ENCODE measurements around the gene CCDC15. TPM values are rescaled to one million over a fixed set of nuclear protein-coding genes. Genes with fewer than 3 reads are reported as not detected.

Gene CCDC15, protein sequence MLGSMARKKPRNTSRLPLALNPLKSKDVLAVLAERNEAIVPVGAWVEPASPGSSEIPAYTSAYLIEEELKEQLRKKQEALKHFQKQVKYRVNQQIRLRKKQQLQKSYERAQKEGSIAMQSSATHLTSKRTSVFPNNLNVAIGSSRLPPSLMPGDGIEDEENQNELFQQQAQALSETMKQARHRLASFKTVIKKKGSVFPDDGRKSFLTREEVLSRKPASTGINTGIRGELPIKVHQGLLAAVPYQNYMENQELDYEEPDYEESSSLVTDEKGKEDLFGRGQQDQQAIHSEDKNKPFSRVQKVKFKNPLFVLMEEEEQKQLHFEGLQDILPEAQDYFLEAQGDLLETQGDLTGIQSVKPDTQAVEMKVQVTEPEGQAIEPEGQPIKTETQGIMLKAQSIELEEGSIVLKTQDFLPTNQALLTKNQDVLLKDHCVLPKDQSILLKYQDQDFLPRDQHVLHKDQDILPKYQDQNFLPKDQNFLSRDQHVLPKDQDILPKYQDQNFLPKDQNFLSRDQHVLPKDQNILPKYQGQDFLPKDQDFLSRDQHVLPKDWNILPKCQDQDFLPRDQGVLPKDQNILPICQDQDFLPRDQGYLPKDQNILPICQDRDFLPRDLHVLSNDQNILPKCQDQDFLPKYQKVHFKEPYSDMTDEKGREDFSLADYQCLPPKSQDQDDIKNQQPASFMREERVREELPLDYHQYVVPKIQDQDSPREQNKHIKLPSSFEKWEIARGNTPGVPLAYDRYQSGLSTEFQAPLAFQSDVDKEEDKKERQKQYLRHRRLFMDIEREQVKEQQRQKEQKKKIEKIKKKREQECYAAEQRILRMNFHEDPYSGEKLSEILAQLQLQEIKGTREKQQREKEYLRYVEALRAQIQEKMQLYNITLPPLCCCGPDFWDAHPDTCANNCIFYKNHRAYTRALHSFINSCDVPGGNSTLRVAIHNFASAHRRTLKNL
- total RNA-seq: 1.5 and 1.6 TPM in 2 replicates

DNA sequence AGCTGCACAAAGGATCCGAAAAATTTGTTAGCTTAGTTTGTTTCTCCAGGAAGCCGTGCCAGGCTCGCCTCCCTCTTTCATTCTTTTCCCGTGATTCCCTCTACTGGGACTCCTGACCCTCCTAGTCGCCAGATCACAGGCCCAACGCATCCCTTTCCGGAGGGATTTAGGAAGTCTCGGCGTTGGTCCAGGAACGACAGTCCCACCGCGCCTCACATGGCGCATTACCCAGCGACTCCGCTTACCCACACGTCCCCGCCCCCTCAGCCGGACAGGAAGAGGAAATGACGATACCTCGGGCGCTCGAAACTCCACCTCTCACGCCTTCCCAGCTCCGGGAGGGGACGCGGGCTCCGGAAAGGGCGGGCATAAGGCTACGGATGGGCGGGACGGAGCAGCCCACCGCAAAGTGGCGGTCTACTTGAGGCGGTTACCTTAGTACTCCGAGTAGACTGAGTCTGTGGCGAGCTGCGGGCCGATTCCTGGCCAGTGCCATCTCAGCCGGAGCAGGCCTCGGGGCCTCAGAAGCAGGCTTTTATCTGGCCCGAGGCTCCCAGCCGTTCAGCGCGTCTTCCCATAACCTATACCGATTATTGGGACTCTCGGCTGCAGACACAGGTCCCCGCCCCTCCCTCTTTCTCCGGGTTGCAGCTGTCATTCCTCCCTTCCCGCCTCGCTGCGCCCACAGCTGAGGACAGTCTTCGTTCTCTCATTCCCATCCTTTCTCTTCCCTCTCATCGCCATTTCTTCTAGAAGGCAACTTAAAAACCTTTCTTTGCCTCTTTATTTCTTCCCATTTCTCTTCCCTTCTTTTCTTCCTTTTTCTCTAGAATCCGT, at the start of gene CCDC15:
Gene CCDC15, plus strand, starts transcription at position 450 of the 837 bp plus-strand sequence. CDS start 531 bp downstream, outside the sequence.
- DNase-seq (ENCODE audit: low read depth in 2 of 2): peak; percentile 98 to 99

DNA sequence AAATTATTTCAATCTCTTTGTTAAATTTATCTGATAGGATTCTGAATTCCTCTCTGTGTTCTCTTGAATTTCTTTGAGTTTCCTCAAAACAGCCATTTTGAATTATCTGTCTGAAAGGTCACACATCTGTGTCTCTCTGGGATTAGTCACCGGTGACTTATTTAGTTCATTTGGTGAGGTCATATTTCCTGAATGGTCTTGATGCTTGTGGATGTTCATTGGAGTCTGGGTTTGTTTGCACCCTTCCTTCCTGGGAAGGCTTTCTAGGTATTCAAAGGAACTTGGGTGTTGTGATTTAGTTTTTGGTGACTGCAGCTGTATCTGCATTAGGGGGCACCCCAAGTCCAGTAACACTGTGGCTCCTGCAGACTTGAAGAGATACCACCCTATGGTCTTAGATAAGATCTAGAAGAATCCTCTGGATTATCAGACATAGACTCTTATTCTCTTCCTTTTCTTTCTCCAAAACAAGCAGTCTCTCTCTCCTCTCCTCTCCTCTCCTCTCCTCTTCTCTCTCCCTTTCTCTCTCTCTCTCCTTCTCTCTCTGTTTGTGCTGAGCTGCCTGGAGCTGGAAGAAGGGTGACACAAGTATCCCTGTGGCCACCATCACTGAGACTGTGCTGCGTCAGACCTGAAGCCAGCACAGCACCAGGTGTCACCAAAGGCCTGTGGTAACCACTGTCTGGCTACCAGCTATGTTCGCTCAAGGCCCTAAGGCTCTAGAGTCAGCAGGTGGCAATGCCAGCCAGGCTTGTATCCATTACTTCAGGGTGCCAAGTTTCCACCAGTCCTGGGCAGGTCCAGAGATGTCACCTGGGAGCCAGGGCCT, 38.2 kb upstream of the CCDC15 start:
- peak in 1 of 2 donors; percentile 91 for DNase-seq (ENCODE audit: low read depth in 2 of 2)

DNA sequence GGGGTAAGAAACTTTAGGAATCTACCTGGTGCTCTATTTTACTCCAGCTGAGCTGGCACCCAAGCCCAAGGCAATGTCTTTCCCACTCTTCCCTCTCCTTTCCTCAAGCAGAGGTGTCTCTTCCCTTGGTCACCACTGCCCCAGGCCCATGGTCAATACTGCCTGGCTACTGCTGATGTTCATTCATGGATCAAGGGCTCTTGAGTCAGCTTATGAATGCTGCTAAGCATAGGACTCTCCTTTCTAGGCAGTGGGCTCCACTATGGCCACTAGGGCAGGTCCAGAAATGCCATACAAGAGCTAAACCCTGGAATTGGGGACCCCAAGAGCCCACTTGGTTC, 37.7 kb upstream of the CCDC15 start:
- no peak for DNase-seq (ENCODE audit: low read depth in 2 of 2)

DNA sequence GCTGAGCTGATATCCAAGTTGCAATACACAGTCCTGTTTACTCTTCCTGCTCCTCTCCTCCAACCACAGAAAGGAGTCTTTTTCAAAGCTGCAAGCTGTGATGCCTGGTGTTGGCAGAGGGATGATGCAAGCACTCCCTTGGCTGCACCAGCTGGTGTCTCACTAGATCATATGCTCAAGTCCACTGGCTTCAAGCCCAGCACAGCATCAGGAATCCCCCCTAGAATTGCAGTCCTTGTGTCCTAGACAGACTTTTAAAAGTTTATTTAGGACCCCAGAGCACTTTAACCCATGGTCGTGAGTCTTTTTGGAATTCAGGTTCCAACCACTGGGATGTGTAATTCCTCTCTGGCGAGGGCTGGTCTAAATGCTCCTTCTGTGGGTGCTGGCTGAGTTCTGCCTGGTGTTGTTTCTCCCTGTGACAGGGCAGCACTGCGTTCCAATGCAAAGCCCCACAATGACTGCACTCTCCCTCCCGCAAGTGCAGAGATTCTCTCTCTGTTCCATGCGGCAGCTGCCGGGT, 36.8 kb upstream of the CCDC15 start:
- peak in 1 of 2 donors; percentile 47 for DNase-seq (ENCODE audit: low read depth in 2 of 2)

DNA sequence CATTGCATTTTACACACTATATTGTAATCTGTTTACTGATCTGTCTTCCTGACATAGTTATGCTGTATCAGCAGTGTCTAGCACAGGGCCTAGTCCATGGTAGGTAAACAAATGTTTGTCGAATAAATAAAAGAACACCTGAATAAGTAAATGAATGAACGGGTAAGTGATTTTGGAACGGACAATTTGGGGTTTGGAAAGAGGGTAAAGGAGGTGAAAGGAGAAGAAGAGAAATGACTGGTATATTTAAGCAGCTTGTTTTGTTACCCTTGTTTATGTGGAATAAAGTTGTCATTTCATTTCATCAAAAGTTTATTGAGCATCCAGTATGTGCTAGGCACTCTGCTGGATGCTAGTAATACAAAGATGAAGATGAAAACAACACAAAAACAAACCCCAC, 35.1 kb upstream of the CCDC15 start, which contains the start of gene HEPN1:
Gene HEPN1, plus strand, starts transcription at position 301 of the 400 bp plus-strand sequence.
- no peak for DNase-seq (ENCODE audit: low read depth in 2 of 2)

DNA sequence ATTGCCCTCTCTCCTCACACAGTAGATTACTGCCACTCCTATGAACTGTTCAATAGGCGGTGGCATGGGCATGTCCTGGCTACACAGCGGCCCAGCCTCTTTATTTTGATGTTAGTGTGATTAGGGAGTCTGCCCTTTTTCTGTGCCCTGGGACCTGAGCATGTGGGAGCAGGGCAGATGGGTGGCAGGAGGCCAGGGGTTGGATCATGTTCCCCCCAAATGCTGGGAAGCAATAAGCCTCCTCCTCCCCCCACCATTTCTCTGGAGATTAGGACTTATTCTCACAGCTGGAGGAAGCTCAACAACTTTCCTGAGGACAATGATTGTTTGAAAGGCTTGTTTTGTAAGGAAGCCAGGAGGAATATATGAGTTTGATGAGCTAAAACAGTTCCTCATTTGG, 34.1 kb upstream of the CCDC15 start:
- no peak for DNase-seq (ENCODE audit: low read depth in 2 of 2)

DNA sequence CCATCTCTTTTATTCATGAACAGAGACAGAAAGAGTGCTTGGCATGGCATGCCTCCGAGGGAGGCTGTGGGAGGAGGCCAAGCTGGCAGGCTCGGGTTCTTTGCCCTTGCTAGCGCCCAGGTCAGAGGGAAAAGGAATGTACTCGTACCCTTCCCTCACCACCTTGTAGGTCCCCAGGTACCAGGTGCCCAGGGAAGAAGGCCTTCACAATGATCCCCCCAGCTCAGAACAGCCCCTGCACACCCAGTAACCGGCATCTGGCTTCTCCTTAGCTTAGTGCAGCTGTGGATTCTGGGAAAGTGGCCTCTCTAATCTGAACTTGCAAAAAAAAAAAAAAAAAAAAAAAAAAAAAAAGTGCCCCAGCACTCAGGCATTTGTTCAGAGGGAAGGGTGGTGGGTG, 33.6 kb upstream of the CCDC15 start:
- no peak for DNase-seq (ENCODE audit: low read depth in 2 of 2)

DNA sequence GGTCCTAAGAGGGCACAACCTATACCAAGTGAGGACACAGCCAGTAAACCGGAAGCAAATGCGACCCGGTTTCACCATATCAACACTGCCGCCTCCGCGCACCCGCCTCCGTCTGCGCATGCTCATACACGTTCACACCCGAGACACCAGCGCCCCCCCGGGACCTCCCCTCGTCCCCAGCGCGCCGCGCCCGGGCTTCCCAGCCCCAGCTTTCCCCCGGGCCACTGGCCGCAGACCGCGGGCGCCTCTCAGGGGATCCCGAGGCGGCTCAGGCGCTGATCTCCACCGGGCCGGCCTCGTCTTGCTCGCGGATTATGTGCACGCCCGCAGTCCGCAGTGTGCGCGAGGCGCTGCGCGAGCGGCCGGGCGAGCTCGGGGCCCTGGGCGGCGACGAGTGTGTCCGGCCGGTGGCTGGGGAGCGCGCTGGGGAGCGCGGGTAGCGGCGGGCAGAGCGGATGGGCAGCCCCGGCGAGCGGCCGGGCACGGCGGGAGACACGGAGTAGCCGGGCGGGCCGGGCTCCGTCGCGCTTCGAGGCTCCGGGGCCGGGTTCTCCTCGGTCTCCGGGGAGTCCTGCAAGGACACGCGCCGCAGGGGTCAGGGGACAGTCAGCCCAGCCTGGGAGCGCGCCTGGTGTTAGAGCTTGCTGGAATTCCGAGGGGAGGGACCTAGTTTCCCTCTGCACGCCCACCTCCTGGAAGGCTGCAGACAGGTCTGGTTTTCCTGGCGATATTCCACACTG, 33.0 kb upstream of the CCDC15 start:
- DNase-seq (ENCODE audit: low read depth in 2 of 2): peak; percentile 81 to 92

DNA sequence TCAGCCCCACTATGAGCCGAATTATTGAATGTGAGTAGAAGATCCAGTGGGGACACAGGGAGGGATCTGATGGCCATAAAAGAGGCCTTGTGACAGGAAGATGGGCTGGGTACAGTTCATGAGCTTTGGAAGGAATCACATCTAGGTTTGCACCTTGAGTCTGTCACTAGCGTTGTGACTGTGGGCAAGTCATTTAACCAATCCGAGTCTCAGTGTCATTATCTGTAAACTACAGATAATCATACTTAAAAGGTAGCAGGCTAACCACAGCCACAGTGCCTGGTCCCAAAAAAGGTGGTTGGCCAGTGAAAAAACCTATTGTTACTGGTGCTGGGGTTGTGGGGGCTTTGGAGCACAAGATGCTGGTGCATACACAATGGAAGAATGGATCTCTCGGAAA, 31.2 kb upstream of the CCDC15 start:
- DNase-seq (ENCODE audit: low read depth in 2 of 2): no peak

DNA sequence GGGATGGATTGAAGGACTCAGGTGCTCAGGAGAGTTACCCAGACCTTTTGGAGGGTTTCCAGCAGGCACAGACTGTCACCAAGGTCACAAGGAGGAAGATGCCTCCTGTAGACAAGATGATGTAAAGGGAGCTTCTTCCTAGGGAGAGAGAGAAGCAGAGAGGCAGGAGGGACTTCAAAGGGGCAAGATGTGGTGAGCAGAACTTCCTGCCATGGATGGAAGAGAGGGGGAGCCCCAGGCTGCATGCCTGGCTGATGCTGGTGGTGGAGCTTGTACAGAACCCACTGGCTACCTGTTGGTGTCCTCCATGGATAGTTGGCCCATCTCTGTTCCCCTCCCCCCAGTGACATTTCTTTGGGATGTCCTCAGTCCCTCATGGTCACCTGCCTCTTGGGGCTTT, 30.7 kb upstream of the CCDC15 start:
- no peak for DNase-seq (ENCODE audit: low read depth in 2 of 2)

DNA sequence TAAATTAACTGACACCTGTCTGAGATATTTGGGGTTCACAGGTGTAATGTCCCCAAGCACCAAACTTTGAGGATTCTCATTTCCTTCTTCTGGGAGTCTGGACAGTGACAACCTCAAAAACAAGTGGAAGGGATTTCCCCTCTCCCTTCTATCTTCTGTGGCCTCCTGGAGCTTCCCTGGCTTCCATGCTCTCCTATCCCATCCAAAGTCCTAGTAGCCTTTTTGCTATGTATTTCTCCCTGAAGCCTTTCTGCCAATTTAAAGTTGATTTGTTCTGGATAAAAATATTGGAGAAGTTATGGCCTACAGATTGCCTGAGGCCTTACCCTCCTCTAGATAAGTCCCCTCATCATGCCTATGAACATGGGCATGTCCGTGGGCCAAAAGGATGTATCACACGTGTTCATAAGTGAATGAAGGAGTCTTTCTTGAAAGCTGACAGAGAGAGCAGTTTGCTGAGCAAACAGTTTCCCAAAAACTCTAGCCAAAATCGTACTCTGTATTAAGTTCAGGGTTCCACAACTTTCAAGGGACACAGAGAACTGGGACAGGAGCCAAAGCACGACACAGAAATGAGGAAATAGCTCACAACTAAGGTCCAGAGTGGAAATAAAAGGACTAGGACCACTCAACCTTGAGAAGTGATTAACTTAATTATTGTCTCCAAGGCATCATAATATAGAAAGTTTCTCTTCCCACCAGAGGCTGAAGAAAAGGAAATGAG, 24.9 kb upstream of the CCDC15 start:
- DNase-seq (ENCODE audit: low read depth in 2 of 2): no peak

DNA sequence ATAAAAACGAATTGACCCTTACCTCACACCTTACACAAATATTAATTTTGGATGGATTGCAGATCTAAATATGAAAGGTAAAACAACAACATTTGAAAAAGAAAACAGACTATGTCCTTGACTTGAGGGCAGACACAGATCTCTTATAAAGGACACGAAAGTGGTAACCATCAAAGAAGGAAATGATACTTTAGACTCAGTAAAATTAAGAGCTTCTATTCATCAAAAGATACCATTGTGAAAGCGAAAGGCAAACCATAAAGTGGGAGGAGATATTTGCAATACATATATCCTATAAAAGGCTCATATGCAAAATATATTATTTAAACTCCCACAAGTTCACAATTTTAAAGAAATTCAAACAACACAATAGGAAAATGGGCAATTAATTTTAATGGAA, 23.2 kb upstream of the CCDC15 start:
- DNase-seq (ENCODE audit: low read depth in 2 of 2): no peak

DNA sequence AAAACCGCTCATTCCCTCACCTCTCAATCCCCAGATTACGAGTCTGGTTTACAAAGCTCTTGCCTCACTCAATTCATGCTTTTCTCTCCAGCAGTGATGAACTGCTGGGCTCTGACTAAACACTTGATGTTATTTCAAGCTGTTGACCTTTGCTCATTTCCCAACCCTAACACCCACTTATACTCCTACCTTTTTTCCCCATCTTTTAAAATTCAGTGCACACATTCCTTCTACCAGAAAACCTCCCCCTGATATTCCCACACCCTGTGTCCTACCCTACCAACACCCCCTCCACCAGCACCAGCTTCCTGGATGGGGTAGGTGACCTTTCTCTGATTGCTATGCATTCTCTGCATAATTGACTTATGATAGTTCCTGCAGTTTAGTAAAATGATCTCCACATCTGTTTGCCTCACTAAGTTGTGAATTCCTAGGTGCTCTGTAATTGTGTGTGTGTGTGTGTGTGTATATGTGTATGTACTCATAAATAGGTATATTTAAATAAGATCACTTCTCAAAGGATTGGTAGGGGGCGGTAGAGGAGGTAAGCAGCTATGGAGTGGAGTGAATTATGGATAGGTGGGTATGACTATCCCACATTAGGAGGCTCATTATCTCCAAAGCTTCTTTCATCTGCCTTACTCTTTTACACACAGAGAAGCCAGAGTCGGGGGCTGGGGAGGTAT, 19.0 kb upstream of the CCDC15 start:
- peak; percentile 19 to 52 for DNase-seq (ENCODE audit: low read depth in 2 of 2)

DNA sequence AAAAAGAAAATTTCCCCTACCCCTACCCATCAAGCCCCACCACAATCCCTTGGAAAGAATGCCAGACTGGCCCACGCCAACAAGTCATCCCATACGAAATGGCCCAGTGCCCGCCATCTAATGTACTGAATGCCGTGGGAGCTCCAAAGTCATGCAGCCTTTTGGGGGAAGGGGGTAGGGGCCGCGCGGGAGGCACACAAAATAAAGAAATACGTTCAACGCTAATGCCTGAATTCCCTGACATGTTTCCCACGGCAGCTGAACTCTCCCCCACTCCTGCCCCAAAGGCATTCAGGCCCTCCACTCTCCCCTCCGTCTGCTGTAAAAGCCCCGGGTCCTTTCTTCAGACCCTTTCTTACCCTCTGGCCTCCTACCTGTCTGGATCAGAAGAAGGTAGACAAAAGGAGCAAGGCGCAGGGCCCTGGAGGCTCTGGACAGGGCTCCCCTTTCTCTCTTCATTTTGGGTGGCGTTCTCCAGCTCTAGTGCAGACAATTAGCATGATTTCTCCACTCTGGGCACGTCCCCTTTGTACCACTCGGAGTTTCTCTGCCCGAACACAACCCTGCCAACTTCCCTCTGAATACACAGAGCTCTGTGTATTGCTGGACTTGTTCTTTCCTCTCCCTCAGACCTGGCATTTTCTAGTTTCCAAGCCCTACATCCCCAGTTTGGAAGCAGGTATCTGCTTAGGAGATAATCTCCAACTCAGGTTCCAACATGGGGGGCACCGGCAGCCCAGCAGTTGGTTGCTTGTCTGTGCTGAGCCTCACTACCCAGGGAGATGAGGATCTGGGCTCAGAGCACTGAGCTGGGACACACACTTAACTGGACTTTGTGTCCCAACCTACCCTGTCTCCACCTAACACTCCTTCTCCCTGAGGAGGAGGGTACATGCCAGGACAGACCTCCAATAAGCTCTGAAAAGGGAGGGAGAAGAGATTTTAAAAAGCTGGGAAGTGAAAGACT, 18.2 kb upstream of the CCDC15 start, which contains the start of gene HEPACAM:
Gene HEPACAM, minus strand, starts transcription at position 500 of the 967 bp plus-strand sequence. Its CDS starts 41 bp downstream, at position 459.
- no peak for DNase-seq (ENCODE audit: low read depth in 2 of 2)

DNA sequence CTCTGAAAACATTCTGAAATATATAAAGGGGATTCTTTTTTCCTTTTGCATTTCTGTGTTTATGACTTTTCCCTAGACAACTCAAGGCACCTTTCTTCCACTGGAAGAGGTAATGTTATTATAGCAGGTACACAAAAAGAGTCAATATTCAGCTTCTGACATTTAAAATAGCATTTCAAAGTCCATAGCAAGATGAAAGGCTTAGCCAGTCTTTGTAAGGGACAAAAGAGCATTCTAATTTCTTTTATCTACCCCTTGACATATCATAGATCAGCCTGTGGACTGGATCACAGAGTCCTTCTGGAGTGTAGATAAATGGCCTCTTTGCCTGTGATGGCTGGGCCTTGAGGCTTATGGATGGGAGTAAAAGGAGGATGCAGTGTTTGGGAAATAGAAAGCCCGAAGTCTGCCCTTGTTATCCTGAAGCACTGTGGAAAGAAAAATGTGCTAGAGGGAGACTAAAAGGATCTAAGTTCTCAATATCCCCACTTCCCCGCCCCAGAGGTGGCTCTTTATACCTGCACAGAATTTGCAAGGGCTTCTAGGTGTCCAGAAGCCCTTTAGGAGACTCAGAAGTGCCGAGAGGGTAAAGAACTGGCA, 16.6 kb upstream of the CCDC15 start:
- no peak for DNase-seq (ENCODE audit: low read depth in 2 of 2)

DNA sequence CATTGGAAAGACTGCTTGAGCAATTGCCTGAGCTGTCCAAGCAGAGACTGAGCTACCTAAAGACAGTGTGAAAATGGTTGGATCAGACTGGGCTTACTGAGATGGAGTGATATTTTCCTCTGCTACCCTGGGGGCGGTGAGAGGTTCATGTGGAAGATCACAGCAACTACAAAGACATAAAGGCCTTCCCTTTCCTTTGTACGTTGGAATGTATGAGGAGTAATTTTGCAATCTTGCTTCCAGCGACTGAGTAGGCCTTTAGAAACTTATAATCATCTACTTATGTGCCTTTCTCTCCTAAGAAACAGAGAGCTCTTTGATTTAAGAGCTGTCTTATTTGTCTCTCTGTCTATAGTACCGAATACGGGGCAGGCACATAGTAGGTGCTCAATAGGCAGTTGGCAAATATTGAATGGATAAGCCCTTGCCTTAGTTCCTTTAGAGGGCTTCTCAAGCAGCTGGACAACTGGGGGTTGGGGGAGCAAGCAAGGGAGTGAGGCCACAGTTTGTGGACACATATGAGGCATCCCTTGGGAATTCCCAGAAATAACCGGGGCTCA, 15.7 kb upstream of the CCDC15 start:
- no peak for DNase-seq (ENCODE audit: low read depth in 2 of 2)
